ENCODE results near the gene ZFP36L1.
A peak's percentile ranks its signal among the peaks of the same experiment; 100 is the strongest.

The ZFP36L1 gene

GRCh38 chr14:68795597-68796417 lies 2.9 kb upstream of the ZFP36L1 start:
- peak; percentile 92 to 95 (median 94) for DNase-seq

- peak; percentile 77 to 82 (median 79) for DNase-seq
Observed at GRCh38 chr14:68794851-68795596, 2.2 kb upstream of the ZFP36L1 start.

- peak; percentile 87 to 92 (median 90) for DNase-seq
Observed at GRCh38 chr14:68794130-68794850, 1.4 kb upstream of the ZFP36L1 start.

- DNase-seq = no peak
Observed at GRCh38 chr14:68793734-68794129, 865 bp upstream of the ZFP36L1 start.

GRCh38 chr14:68792678-68792978 lies 239 bp downstream of the ZFP36L1 start:
- DNase-seq = no peak

- DNase-seq = peak in 1 of 3 donors; percentile 53
Observed at GRCh38 chr14:68791902-68792677, 777 bp downstream of the ZFP36L1 start.

- no peak for DNase-seq
Observed at GRCh38 chr14:68791078-68791901, 1.6 kb downstream of the ZFP36L1 start.

- DNase-seq = peak in 1 of 3 donors; percentile 33
Observed at GRCh38 chr14:68790644-68791077, 2.2 kb downstream of the ZFP36L1 start.

- no peak for DNase-seq
Observed at GRCh38 chr14:68789821-68790643, 2.8 kb downstream of the ZFP36L1 start.

- peak; percentile 87 to 91 (median 88) for DNase-seq
Observed at GRCh38 chr14:68788996-68789820, 3.7 kb downstream of the ZFP36L1 start.

- DNase-seq = peak in 1 of 3 donors; percentile 42
Observed at GRCh38 chr14:68788275-68788995, 4.4 kb downstream of the ZFP36L1 start.

GRCh38 chr14:68787092-68787992 lies 5.5 kb downstream of the ZFP36L1 start:
- DNase-seq = no peak

GRCh38 chr14:68786491-68787091 lies 6.3 kb downstream of the ZFP36L1 start:
- DNase-seq = peak in 2 of 3 donors; percentile 48 to 50

GRCh38 chr14:68785534-68786490 lies 7.1 kb downstream of the ZFP36L1 start:
- DNase-seq = peak in 1 of 3 donors; percentile 32

- peak in 2 of 3 donors; percentile 45 to 51 for DNase-seq
Observed at GRCh38 chr14:68784978-68785533, 7.8 kb downstream of the ZFP36L1 start.

All from suppressor macrophage treated with lipopolysaccharide for 1 hour (primary cell).